ENCODE data around the gene TEX51.
A peak's percentile ranks its signal among the peaks of the same experiment; 100 is the strongest.

Gene TEX51

GRCh38 chr2:126895336-126895735, 3.4 kb upstream of the TEX51 start:
- TF ChIP-seq CTCF (IDR thresholded peaks at IDR 0.05) = no peak
- Histone ChIP-seq H3K4me3 (no peak overlapping the region), H3K27ac (no peak overlapping the region)
- DNase-seq (ENCODE audit: low spot score) = peak; percentile 64

- H3K27ac ChIP-seq = no peak overlapping the region
- no peak for TF ChIP-seq CTCF (IDR thresholded peaks at IDR 0.05)
- peak; percentile 21 for DNase-seq (ENCODE audit: low spot score)
- H3K4me3 ChIP-seq = no peak overlapping the region
Measured at GRCh38 chr2:126896471-126896870, 2.2 kb upstream of the TEX51 start.

GRCh38 chr2:126899616-126900185, 1.0 kb downstream of the TEX51 start:
- DNase-seq (ENCODE audit: low spot score) = peak; percentile 53
- TF ChIP-seq CTCF (IDR thresholded peaks at IDR 0.05) = no peak
- Histone ChIP-seq H3K4me3 (no peak overlapping the region), H3K27ac (no peak overlapping the region)

GRCh38 chr2:126900646-126901319, 2.1 kb downstream of the TEX51 start:
- DNase-seq (ENCODE audit: low spot score) = peak; percentile 35
- no peak overlapping the region for H3K27ac ChIP-seq

GRCh38 chr2:126901459-126901858, 2.8 kb downstream of the TEX51 start:
- no peak for TF ChIP-seq CTCF (IDR thresholded peaks at IDR 0.05)
- DNase-seq (ENCODE audit: low spot score) = peak; percentile 43
- Histone ChIP-seq H3K4me3 (no peak overlapping the region), H3K27ac (no peak overlapping the region)

More at GRCh38 chr2:126900646-126901319, 2.1 kb downstream of the TEX51 start:
- H3K4me3 ChIP-seq = no peak overlapping the region
- TF ChIP-seq CTCF (IDR thresholded peaks at IDR 0.05) = no peak

GRCh38 chr2:126902152-126902835, 3.6 kb downstream of the TEX51 start:
- peak; percentile 59 for DNase-seq (ENCODE audit: low spot score)
- Histone ChIP-seq H3K4me3 (no peak overlapping the region), H3K27ac (no peak overlapping the region)
- TF ChIP-seq CTCF (IDR thresholded peaks at IDR 0.05) = no peak

All from coronary artery (tissue), 2 donors.